ENCODE results near the gene PPP1R13B.
A peak's percentile ranks its signal among the peaks of the same experiment; 100 is the strongest.

PPP1R13B gene

GRCh38 chr14:103880348-103881267 lies 33.2 kb upstream of the PPP1R13B start:
- no peak for DNase-seq (ENCODE audit: low read depth in 2 of 2, low spot score in 1 of 2)

- DNase-seq (ENCODE audit: low read depth in 2 of 2, low spot score in 1 of 2): no peak
These were observed 32.4 kb upstream of the PPP1R13B start for GRCh38 chr14:103879570-103880347.

DNA sequence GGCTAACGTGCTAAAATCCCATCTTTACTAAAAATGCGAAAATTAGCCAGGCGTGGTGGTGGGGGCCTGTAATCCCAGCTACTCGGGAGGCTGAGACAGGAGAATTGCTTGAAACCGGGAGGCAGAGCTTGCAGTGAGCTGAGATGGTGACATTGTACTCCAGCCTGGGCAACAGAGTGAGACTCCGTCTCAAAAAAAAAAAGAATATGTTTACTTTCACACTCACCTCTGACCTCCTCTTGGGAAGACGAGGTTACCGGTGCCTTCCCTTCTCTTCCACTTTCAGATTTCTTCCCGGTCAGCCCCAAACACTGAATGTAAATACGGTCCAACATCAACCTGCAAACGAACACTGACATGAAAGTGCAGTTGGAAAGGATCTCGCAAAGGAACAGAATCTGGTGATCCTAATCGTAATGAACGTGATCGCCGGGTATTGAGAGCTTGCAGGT lies 31.8 kb upstream of the PPP1R13B start:
- DNase-seq (ENCODE audit: low read depth in 2 of 2, low spot score in 1 of 2): no peak

- no peak for DNase-seq (ENCODE audit: low read depth in 2 of 2, low spot score in 1 of 2)
These were observed 30.8 kb upstream of the PPP1R13B start for GRCh38 chr14:103878180-103878579.

DNA sequence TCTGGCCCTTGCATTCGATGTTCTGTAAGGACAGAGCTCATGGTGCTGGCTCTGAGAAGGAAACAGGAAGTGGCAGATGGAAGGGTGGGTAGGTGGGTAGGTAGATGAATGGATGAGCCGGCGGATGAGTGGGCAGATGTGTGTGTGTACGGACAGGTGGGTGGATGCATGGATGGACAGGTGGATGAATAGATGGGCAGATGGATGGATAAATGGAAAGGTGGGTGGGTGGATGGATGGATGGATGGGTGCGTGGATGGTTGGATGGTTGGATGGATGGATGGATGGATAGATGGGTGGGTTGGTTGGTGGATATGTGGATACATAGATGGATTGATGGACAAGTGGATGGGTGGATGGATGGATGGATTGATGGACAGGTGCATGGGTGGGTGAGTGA lies 27.6 kb upstream of the PPP1R13B start:
- DNase-seq (ENCODE audit: low read depth in 2 of 2, low spot score in 1 of 2): no peak

DNA sequence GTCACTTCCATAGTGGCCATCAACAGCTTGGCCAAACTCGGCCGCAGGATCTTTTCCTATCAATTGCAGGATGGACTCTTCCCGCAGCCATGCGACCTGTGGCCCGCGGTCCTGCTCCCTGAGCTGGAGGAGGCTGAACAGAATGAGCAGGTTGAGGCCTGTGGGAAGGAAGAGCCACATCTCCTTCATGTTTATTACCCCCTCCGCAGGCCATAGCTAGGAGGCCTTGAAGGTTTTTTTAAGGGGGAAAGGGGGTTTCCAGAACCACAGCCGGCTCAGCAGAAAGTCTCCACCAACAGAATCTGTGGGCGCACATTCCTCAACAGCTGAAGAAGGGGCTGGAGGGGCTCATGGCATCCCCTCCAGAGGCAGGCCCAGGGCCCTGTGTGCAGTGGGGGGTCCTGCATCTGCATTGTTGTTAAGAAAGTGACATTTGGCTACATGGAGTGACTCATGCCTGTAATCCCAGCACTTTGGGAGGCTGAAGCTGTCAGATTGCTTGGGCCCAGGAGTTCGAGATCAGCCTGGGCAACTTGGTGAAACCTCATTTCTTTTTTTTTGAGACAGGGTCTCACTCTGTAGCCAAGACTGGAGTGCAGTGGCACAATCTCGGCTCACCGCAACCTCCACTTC lies 25.2 kb upstream of the PPP1R13B start:
- no peak for DNase-seq (ENCODE audit: low read depth in 2 of 2, low spot score in 1 of 2)

GRCh38 chr14:103871596-103872480 lies 24.5 kb upstream of the PPP1R13B start:
- DNase-seq (ENCODE audit: low read depth in 2 of 2, low spot score in 1 of 2): peak; percentile 37 to 51

DNA sequence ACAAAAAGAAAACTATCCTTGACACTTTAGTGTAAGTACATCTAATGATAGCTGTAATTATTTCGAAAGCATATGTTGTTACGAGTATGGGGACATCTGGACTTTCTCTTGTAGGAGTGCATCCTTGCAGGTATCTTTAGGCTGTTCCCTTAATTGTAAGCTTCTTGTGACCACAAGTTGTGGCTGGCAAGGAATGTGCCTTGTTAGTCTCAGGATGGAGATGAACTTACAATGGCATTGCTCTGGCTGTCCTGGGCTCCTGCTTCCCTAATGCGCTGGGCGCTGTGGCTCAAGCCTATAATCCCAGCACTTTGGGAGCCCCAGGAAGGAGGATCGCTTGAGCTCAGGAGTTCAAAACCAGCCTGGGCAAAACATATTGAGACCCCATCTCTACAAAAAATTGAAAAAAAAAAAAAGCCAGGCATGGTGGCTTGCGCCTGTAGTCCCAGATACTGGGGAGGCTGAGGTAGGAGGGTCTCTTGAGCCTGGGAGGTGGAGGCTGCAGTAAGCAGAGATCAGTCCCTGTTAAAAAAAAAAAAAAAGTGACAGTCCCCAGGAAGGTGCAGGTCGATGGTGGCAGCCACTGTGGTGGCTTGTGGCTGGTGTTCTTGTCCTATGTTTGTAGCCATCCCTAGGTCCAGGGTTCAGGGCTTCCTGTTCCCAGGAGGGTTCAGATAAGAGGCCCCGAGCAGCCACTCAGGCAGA lies 23.7 kb upstream of the PPP1R13B start:
- DNase-seq (ENCODE audit: low read depth in 2 of 2, low spot score in 1 of 2): no peak

GRCh38 chr14:103870144-103870876 lies 22.9 kb upstream of the PPP1R13B start:
- no peak for DNase-seq (ENCODE audit: low read depth in 2 of 2, low spot score in 1 of 2)

- DNase-seq (ENCODE audit: low read depth in 2 of 2, low spot score in 1 of 2): no peak
These were observed 22.2 kb upstream of the PPP1R13B start for GRCh38 chr14:103869406-103870143.

GRCh38 chr14:103868242-103868897 lies 21.0 kb upstream of the PPP1R13B start:
- no peak for DNase-seq (ENCODE audit: low read depth in 2 of 2, low spot score in 1 of 2)

GRCh38 chr14:103867523-103867953 lies 20.2 kb upstream of the PPP1R13B start:
- DNase-seq (ENCODE audit: low read depth in 2 of 2, low spot score in 1 of 2): no peak

- no peak for DNase-seq (ENCODE audit: low read depth in 2 of 2, low spot score in 1 of 2)
These were observed 19.6 kb upstream of the PPP1R13B start for GRCh38 chr14:103867020-103867419.

- no peak for DNase-seq (ENCODE audit: low read depth in 2 of 2, low spot score in 1 of 2)
These were observed 15.9 kb upstream of the PPP1R13B start for GRCh38 chr14:103863245-103863644.

DNA sequence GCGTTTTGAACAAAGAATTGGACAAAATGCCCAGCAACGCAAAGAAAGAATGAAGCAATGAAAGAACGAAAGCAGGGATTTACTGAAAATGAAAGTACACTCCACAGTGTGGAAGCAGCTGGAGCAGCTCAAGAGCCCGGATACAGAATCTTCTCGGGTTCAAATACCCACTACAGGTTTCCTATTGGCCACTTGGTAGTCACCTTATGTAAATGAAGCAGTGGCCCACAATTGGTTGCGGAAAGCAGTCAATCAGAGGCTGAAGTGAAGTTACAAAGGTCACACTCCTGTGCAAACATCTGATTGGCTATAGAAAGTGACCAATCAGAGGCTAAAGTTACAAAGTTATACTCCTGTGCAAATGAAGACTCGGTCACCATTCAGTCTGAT lies 15.0 kb upstream of the PPP1R13B start:
- DNase-seq (ENCODE audit: low read depth in 2 of 2, low spot score in 1 of 2): no peak

- DNase-seq (ENCODE audit: low read depth in 2 of 2, low spot score in 1 of 2): no peak
These were observed 14.3 kb upstream of the PPP1R13B start for GRCh38 chr14:103861413-103862392.

Measured in stimulated activated CD8-positive, alpha-beta memory T cell treated with anti-CD3 and anti-CD28 coated beads, Interleukin-4, amount 100 ng/mL, for 1 hour (primary cell).